ENCODE measurements around the gene KY. TPM values are rescaled to one million over a fixed set of nuclear protein-coding genes. Genes with fewer than 3 reads are reported as not detected.

KY gene
- total and polyA plus RNA-seq, 2 experiments from 2014 or later = not detected

- H3K4me3 ChIP-seq = no peak overlapping the region
- no peaks in the 10 kb centered on the region for H3F3A ChIP-seq (replicated peaks; ENCODE audit: low read depth)
- H3K36me3 ChIP-seq (ENCODE audit: insufficient read depth) = no peaks in the 10 kb centered on the region
- ATAC-seq (no peak), DNase-seq (ENCODE audit: low spot score) (no peak)
- no peak overlapping the region for H2AFZ ChIP-seq
- 0 out of 2 replicates have a peak, but pooled peaks cover 2% of the 10 kb centered on the region for H3K9me2 ChIP-seq (ENCODE audit: insufficient read depth)
- Mint-ChIP-seq H3K4me1 (peaks cover 11% of the 10 kb centered on the region), H3K9me3 (peaks cover 20% of the 10 kb centered on the region), H3K27ac (no peak overlapping the region), H3K27me3 (ENCODE audit: insufficient read depth, low read depth, poor library complexity) (peaks cover 8% of the 10 kb centered on the region), H3K4me3 (no peak overlapping the region), H3K36me3 (ENCODE audit: low read depth) (peaks cover 16% of the 10 kb centered on the region)
- H3K27me3 ChIP-seq (ENCODE audit: insufficient read depth) = no peaks in the 10 kb centered on the region
- no peaks in the 10 kb centered on the region; the same call in 1 of the 2 replicates for H3K4me1 ChIP-seq (ENCODE audit: insufficient read depth)
- H3K79me2 ChIP-seq (replicated peaks; ENCODE audit: insufficient read depth) = no peaks in the 10 kb centered on the region
- no peak overlapping the region for H3K4me2 ChIP-seq
- TF ChIP-seq REST (IDR thresholded peaks at IDR 0.05; ENCODE audit: unreplicated experiment) (no peak), JUNB (IDR thresholded peaks at IDR 0.05; ENCODE audit: unreplicated experiment) (no peak), ZNF114 (CRISPR knock-in tag; IDR thresholded peaks at IDR 0.05) (no peak), ZNF462 (CRISPR knock-in tag; IDR thresholded peaks at IDR 0.05) (no peak), CTCF (conservative IDR thresholded peaks at IDR 0.05; ENCODE audit: low read depth in 2 of 2) (no peak), STAT1 (IDR thresholded peaks at IDR 0.05; ENCODE audit: unreplicated experiment) (no peak), ZNF331 (CRISPR knock-in tag; IDR thresholded peaks at IDR 0.05; ENCODE audit: low read depth) (no peak), NANOG (IDR thresholded peaks at IDR 0.05; ENCODE audit: borderline replicate concordance) (no peak), POLR2AphosphoS5 (IDR thresholded peaks at IDR 0.05; ENCODE audit: low read depth) (no peak), ETS1 (IDR thresholded peaks at IDR 0.05) (no peak), EZH2 (IDR thresholded peaks at IDR 0.05; ENCODE audit: low read depth, unreplicated experiment) (no peak), EZH2phosphoT487 (IDR thresholded peaks at IDR 0.05; ENCODE audit: unreplicated experiment) (no peak), CREB1 (CRISPR knock-in tag; IDR thresholded peaks at IDR 0.05; ENCODE audit: low read depth) (no peak)
- H3K27ac ChIP-seq (ENCODE audit: low read depth) = no peak overlapping the region
- H4K20me1 ChIP-seq (replicated peaks; ENCODE audit: insufficient read depth) = no peaks in the 10 kb centered on the region
Observed at GRCh38 chr3:134564991-134565390, 85.8 kb downstream of the KY start.

Measured in GM23338 (cell line).